ENCODE measurements around the gene NRK.

DNA sequence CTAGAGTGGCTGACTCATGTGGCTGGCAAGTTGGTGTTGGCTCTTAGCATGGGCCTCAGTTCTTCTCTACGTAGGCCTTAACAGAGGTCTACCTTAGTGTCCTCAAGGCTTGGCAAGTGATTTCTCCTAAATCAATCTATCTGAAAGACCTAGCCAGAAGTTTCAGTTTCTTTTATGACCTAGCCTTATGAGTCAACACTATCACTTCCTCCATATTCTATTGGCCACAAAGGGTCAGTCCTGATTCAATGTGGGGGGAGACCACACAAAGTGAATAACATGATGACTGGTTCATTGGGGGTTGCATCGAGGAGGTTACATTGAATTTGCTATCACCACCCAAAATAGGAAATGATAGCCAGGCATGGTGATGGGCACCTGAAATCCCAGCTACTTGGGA is 5.8 kb upstream of the NRK start:
- TF ChIP-seq, protein P1, sequence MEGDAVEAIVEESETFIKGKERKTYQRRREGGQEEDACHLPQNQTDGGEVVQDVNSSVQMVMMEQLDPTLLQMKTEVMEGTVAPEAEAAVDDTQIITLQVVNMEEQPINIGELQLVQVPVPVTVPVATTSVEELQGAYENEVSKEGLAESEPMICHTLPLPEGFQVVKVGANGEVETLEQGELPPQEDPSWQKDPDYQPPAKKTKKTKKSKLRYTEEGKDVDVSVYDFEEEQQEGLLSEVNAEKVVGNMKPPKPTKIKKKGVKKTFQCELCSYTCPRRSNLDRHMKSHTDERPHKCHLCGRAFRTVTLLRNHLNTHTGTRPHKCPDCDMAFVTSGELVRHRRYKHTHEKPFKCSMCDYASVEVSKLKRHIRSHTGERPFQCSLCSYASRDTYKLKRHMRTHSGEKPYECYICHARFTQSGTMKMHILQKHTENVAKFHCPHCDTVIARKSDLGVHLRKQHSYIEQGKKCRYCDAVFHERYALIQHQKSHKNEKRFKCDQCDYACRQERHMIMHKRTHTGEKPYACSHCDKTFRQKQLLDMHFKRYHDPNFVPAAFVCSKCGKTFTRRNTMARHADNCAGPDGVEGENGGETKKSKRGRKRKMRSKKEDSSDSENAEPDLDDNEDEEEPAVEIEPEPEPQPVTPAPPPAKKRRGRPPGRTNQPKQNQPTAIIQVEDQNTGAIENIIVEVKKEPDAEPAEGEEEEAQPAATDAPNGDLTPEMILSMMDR (IDR thresholded peaks at IDR 0.05): no peak
- TF ChIP-seq POLR2A (IDR thresholded peaks at IDR 0.05): no peak

Data from testis (tissue), 2 donors.